Ovary (tissue), 3 donors: ENCODE measurements around the gene RPL36A.

ENCODE experiments used
- POLR2A ChIP-seq: fragments of 450-650 bp; IDR thresholded peaks from one replicate; pipeline ENCODE4 v1.6.1; 2017; ENCODE audit warnings: antibody characterized with exemption, mild to moderate bottlenecking, moderate library complexity
- TF ChIP-seq, protein P1 (sequence below), 3 donors: fragments of 450-650 bp in 2 of 3; fragments of 200-600 bp in 1 of 3; IDR thresholded peaks; one replicate each; pipeline versions ENCODE4 v1.5.1 to v1.8.0; 2016 to 2022; ENCODE audit warnings: antibody characterized with exemption in 3 of 3, mild to moderate bottlenecking in 1 of 3
- donor health status: DM: no; HTN: no; CAD: no.

DNA sequence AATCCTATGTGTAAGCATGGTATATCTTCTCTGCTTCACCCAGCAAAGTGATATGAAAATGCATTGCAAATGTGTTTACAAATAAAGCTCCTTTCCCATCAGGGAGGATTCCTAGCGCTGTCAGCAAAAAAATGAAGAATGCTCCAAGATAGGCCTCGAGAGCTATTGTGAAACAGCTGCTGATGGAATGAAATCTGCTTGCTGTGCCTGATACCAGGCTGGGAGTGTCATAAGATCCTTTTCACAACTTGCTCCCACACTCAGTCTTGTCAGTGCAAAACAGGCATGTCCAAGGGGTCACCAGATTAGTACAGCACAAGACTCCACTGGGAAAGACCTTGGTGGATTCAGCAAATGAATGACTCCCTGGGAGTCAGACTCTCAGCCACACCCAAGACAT is 51.3 kb downstream of the RPL36A start:
- TF ChIP-seq, protein P1, sequence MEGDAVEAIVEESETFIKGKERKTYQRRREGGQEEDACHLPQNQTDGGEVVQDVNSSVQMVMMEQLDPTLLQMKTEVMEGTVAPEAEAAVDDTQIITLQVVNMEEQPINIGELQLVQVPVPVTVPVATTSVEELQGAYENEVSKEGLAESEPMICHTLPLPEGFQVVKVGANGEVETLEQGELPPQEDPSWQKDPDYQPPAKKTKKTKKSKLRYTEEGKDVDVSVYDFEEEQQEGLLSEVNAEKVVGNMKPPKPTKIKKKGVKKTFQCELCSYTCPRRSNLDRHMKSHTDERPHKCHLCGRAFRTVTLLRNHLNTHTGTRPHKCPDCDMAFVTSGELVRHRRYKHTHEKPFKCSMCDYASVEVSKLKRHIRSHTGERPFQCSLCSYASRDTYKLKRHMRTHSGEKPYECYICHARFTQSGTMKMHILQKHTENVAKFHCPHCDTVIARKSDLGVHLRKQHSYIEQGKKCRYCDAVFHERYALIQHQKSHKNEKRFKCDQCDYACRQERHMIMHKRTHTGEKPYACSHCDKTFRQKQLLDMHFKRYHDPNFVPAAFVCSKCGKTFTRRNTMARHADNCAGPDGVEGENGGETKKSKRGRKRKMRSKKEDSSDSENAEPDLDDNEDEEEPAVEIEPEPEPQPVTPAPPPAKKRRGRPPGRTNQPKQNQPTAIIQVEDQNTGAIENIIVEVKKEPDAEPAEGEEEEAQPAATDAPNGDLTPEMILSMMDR (IDR thresholded peaks at IDR 0.05): no peak
- TF ChIP-seq POLR2A: no peak
